ENCODE results near the gene MSH5. TPM values are rescaled to one million over a fixed set of nuclear protein-coding genes. Genes with fewer than 3 reads are reported as not detected.
"Not testable (repeated sequence)": the region's sequence is repeated elsewhere in the genome, so short reads cannot be mapped to it uniquely, and the experiment has no call there.

Gene MSH5
- total and polyA plus RNA-seq, 2 donors = 2.9 to 14.8 TPM

GRCh38 chr6:31705931-31706330 is 33.9 kb upstream of the MSH5 start:
- DNase-seq (ENCODE audit: extremely low spot score) = no peak
- WGBS = 91% methylated on average over 6 of the region's 6 CpGs
- no peaks in the 10 kb centered on the region for H3K4me1 ChIP-seq (ENCODE audit: insufficient read depth)
- no peak overlapping the region for H3K27ac ChIP-seq (ENCODE audit: low read depth)
- no peaks in the 10 kb centered on the region for H3K36me3 ChIP-seq (ENCODE audit: insufficient read depth)
- no peak overlapping the region for H3K4me3 ChIP-seq (ENCODE audit: low read depth, low read length)

DNA sequence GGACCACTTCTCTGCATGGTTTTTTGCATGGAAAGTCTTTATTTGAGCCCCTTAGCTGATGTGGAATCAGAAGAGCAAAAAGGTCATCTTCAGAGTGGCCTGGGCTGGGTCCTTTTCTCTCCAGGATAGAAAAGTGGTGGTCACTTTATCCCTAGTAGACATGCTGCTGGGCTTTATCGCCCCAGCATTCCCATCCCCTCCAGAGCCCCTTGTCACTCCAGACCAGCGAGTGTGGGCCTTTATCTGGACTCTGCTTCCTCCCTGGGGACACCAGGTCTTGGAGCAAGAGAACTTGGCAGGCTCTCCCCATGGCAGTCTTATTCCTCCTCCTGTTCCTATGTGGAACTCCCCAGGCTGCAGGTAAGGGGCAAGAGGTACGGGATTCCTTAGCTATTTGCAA is 33.2 kb upstream of the MSH5 start, which contains the start of gene LY6G6F:
LY6G6F (plus strand) TSS at position 268 of the 400 bp plus-strand sequence; CDS start at position 309, 41 bp downstream.
- WGBS = 46% methylated on average over 3 of the region's 3 CpGs
- Histone ChIP-seq H3K27ac (ENCODE audit: low read depth) (no peak within 1 kb of the TSS), H3K4me3 (ENCODE audit: low read depth, low read length) (no peak within 1 kb of the TSS), H3K4me1 (ENCODE audit: insufficient read depth) (no peaks in the 10 kb centered on the region), H3K36me3 (ENCODE audit: insufficient read depth) (no peaks in the 10 kb centered on the region)
- DNase-seq (ENCODE audit: extremely low spot score) = no peak

DNA sequence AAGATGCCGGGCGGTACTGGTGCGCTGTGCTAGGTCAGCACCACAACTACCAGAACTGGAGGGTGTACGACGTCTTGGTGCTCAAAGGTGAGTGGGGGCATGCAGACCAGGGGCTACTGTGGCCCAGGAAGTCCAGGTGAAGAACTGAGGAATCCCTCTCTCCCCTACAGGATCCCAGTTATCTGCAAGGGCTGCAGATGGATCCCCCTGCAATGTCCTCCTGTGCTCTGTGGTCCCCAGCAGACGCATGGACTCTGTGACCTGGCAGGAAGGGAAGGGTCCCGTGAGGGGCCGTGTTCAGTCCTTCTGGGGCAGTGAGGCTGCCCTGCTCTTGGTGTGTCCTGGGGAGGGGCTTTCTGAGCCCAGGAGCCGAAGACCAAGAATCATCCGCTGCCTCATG is 32.1 kb upstream of the MSH5 start:
- Histone ChIP-seq H3K4me1 (ENCODE audit: insufficient read depth) (no peaks in the 10 kb centered on the region), H3K27ac (ENCODE audit: low read depth) (no peak overlapping the region), H3K4me3 (ENCODE audit: low read depth, low read length) (no peak overlapping the region), H3K36me3 (ENCODE audit: insufficient read depth) (no peaks in the 10 kb centered on the region)
- 88% methylated on average over 10 of the region's 10 CpGs for WGBS
- DNase-seq (ENCODE audit: extremely low spot score) = no peak

- Histone ChIP-seq H3K27ac (ENCODE audit: low read depth) (no peak overlapping the region), H3K36me3 (ENCODE audit: insufficient read depth) (no peaks in the 10 kb centered on the region), H3K4me1 (ENCODE audit: insufficient read depth) (no peaks in the 10 kb centered on the region), H3K4me3 (ENCODE audit: low read depth, low read length) (no peak overlapping the region)
- DNase-seq (ENCODE audit: extremely low spot score) = no peak
- 93% methylated on average over 3 of the region's 3 CpGs for WGBS
Observed at GRCh38 chr6:31708224-31708623, 31.6 kb upstream of the MSH5 start.

DNA sequence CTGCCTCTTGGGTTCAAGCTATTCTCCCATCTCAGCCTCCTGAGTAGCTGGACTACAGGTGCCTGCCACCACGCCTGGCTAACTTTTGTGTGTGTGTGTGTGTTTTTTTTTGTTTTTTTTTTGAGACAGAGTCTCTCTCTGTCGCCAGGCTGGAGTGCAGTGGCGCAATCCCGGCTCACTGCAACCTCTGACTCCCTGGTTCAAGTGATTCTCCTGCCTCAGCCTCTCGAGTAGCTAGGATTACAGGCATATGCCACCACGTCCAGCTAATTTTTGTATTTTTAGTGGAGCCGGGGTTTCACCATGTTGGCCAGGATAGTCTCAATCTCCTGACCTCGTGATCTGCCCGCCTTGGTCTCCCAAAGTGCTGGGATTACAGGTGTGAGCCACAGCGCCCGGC is 30.6 kb upstream of the MSH5 start:
- 91% methylated on average over 11 of the region's 11 CpGs for WGBS
- H3K4me1 ChIP-seq (ENCODE audit: insufficient read depth); DNase-seq (ENCODE audit: extremely low spot score); H3K4me3 ChIP-seq (ENCODE audit: low read depth, low read length); H3K27ac ChIP-seq (ENCODE audit: low read depth); H3K36me3 ChIP-seq (ENCODE audit: insufficient read depth): not testable (repeated sequence)

DNA sequence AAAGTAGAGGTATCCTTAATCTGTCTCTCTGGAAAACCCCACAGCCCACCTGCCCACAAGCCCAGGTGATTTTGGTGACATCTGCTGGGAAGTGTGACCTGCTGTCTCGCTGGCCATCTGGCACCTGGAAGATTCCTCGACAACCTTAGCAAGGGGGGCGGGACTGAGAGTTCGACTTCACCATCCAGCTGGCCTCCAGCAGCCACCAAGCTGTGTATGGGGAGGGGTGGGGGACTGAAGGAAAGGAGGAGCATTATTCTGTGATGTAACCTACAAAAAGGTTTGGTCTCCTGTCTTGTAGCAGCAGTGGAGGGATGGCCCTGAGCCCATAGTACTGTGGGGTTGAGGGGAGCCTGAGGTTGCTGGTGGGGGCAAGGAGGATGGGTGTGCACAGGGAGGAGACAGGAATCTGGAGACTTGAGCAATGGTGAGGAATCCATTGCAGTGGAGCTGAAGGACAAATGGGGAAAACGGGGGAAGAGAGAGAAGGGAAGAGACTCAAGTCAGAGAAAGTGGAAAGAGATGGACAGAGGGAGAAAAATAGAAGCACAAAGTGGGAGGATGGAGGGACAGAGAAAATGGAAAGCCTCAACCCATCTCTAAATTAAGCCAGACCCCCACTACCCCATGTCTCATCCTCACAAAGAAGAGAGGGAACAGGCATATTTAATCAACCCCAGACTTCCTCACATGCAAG is 29.1 kb upstream of the MSH5 start:
- WGBS = 60% methylated on average over 5 of the region's 5 CpGs
- H3K36me3 ChIP-seq (ENCODE audit: insufficient read depth) = no peaks in the 10 kb centered on the region
- H3K4me1 ChIP-seq (ENCODE audit: insufficient read depth) = no peaks in the 10 kb centered on the region
- no peak overlapping the region for H3K27ac ChIP-seq (ENCODE audit: low read depth)
- DNase-seq (ENCODE audit: extremely low spot score) = no peak
- no peak overlapping the region for H3K4me3 ChIP-seq (ENCODE audit: low read depth, low read length)

- Histone ChIP-seq H3K36me3 (ENCODE audit: insufficient read depth) (no peaks in the 10 kb centered on the region), H3K27ac (ENCODE audit: low read depth) (no peak overlapping the region), H3K4me3 (ENCODE audit: low read depth, low read length) (no peak overlapping the region), H3K4me1 (ENCODE audit: insufficient read depth) (no peaks in the 10 kb centered on the region)
- WGBS = 67% methylated on average over 8 of the region's 8 CpGs
- no peak for DNase-seq (ENCODE audit: extremely low spot score)
Observed at GRCh38 chr6:31711233-31711632, 28.6 kb upstream of the MSH5 start.

- DNase-seq (ENCODE audit: extremely low spot score) = no peak
- no peaks in the 10 kb centered on the region for H3K4me1 ChIP-seq (ENCODE audit: insufficient read depth)
- no peaks in the 10 kb centered on the region for H3K36me3 ChIP-seq (ENCODE audit: insufficient read depth)
- no peak overlapping the region for H3K27ac ChIP-seq (ENCODE audit: low read depth)
- 90% methylated on average over 8 of the region's 8 CpGs for WGBS
- H3K4me3 ChIP-seq (ENCODE audit: low read depth, low read length) = no peak overlapping the region
Observed at GRCh38 chr6:31712296-31712695, 27.5 kb upstream of the MSH5 start.

GRCh38 chr6:31713465-31713864 is 26.3 kb upstream of the MSH5 start:
- H3K4me3 ChIP-seq (ENCODE audit: low read depth, low read length) = no peak overlapping the region
- no peak overlapping the region for H3K27ac ChIP-seq (ENCODE audit: low read depth)
- no peaks in the 10 kb centered on the region for H3K4me1 ChIP-seq (ENCODE audit: insufficient read depth)
- H3K36me3 ChIP-seq (ENCODE audit: insufficient read depth) = no peaks in the 10 kb centered on the region
- no peak for DNase-seq (ENCODE audit: extremely low spot score)
- WGBS = 72% methylated on average over 4 of the region's 4 CpGs

GRCh38 chr6:31713991-31714684 is 25.7 kb upstream of the MSH5 start:
- Histone ChIP-seq H3K36me3 (ENCODE audit: insufficient read depth) (no peaks in the 10 kb centered on the region), H3K4me3 (ENCODE audit: low read depth, low read length) (no peak overlapping the region), H3K4me1 (ENCODE audit: insufficient read depth) (no peaks in the 10 kb centered on the region), H3K27ac (ENCODE audit: low read depth) (no peak overlapping the region)
- whole genome bisulfite sequencing = 51% methylated on average over 5 of the region's 5 CpGs
- DNase-seq (ENCODE audit: extremely low spot score) = no peak

DNA sequence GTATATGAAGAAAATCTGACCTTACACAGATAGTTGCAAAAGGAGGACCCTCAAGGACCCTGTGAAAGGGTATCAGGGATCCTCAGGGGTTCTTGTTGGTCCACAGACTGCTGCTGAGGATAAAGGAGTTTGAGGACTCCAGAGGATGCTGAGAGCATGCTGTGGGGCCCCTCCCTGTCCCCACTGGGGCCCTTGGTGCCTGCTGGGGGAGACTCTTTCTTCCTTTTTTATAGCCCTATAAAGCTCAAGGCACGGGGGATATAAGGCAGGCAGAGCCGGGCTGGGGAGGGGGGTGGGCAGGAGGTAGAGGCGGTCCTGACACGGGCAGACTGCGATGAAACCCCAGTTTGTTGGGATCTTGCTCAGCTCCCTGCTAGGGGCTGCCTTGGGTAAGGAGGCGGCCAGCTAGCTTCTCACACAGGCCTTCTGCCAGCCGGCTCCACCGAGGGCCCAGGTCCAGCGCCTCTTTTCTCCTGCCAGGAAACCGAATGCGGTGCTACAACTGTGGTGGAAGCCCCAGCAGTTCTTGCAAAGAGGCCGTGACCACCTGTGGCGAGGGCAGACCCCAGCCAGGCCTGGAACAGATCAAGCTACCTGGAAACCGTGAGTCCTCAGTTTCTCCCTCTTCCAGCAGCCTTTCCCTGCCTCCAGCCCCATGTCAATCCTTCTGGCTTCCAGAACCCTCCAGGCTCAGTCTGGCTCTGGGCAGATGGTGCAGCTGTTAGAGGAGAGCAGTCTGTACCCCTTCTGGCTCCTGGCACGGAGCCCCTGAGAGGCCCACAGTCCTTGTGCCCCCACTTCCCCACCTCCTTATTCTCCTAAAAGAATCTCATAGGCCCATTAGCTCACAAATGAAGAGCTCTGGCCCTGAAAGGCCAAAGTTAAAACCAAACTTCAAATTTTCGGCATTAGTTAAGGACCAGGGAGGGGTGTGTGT is 24.5 kb upstream of the MSH5 start, which contains the start of gene LY6G6D:
LY6G6D (plus strand) TSS at position 327 of the 937 bp plus-strand sequence; CDS start at position 335, 8 bp downstream.
- Histone ChIP-seq H3K27ac (ENCODE audit: low read depth) (no peak within 1 kb of the TSS), H3K36me3 (ENCODE audit: insufficient read depth) (no peaks in the 10 kb centered on the region), H3K4me3 (ENCODE audit: low read depth, low read length) (no peak within 1 kb of the TSS), H3K4me1 (ENCODE audit: insufficient read depth) (no peaks in the 10 kb centered on the region)
- DNase-seq (ENCODE audit: extremely low spot score) = no peak
- 43% methylated on average over 16 of the region's 16 CpGs for WGBS

DNA sequence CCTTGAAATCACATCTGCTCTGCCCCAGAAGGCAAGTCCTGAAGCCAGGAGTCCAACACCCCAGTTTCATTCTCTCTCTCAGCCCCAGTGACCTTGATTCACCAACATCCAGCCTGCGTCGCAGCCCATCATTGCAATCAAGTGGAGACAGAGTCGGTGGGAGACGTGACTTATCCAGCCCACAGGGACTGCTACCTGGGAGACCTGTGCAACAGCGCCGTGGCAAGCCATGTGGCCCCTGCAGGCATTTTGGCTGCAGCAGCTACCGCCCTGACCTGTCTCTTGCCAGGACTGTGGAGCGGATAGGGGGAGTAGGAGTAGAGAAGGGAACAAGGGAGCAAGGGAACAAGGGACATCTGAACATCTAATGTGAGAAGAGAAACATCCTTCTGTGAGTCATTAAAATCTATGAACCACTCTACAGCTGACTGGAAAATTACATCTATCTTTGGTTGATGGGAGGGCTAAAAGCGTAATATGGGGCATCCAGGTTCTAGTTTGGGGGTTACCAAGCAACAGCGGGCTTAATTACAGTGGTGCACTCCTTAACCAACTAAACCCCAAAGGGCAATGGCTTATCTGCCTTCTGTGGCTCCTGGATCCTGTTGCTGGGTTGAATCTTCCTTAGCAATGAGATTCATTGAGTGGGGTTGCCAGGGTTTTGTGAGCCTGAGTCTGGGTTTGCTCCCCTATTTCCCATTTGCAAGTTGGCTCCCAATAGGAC is 22.1 kb upstream of the MSH5 start:
- H3K36me3 ChIP-seq (ENCODE audit: insufficient read depth) = no peaks in the 10 kb centered on the region
- no peak overlapping the region for H3K4me3 ChIP-seq (ENCODE audit: low read depth, low read length)
- WGBS = 76% methylated on average over 10 of the region's 10 CpGs
- DNase-seq (ENCODE audit: extremely low spot score) = no peak
- H3K27ac ChIP-seq (ENCODE audit: low read depth) = no peak overlapping the region
- no peaks in the 10 kb centered on the region for H3K4me1 ChIP-seq (ENCODE audit: insufficient read depth)

- Histone ChIP-seq H3K4me1 (ENCODE audit: insufficient read depth) (no peaks in the 10 kb centered on the region), H3K36me3 (ENCODE audit: insufficient read depth) (no peaks in the 10 kb centered on the region), H3K4me3 (ENCODE audit: low read depth, low read length) (no peak overlapping the region), H3K27ac (ENCODE audit: low read depth) (no peak overlapping the region)
- WGBS = 83% methylated on average over 1 of the region's 1 CpG
- no peak for DNase-seq (ENCODE audit: extremely low spot score)
Observed at GRCh38 chr6:31718265-31718664, 21.5 kb upstream of the MSH5 start.

Measured in urinary bladder (tissue), 4 donors.